Memory B cell (primary cell): Measurements from ENCODE around the gene THRB.

Experiments
- ATAC-seq: fragments of 150-1000 bp; cut with Tn5 transposase; 2 replicates; pipeline ENCODE4 v1.10.0; 2021; ENCODE audit warnings: low read depth, mild to moderate bottlenecking, moderate library complexity
- DNase-seq, 2 donors: peaks; one replicate each; pipeline ENCODE4 v3.0.0; 2022; ENCODE audit warnings: low spot score in 2 of 2
- H3K27ac Mint-ChIP-seq: one replicate; pipeline ENCODE4 v1.8.0; 2022; ENCODE audit warnings: mild to moderate bottlenecking, moderate library complexity, mixed read lengths
- H3K27me3 Mint-ChIP-seq: one replicate; pipeline ENCODE4 v1.8.0; 2022; ENCODE audit warnings: mixed read lengths
- H3K36me3 Mint-ChIP-seq: one replicate; pipeline ENCODE4 v1.8.0; 2022; ENCODE audit warnings: mild to moderate bottlenecking, mixed read lengths
- H3K4me1 Mint-ChIP-seq: one replicate; pipeline ENCODE4 v1.8.0; 2022; ENCODE audit warnings: mixed read lengths
- H3K4me3 Mint-ChIP-seq: one replicate; pipeline ENCODE4 v1.8.0; 2022; ENCODE audit warnings: mild to moderate bottlenecking, moderate library complexity, mixed read lengths
- H3K9me3 Mint-ChIP-seq: one replicate; pipeline ENCODE4 v1.8.0; 2022; ENCODE audit warnings: mixed read lengths

Gene THRB

GRCh38 chr3:24389108-24390090, 105.3 kb downstream of the THRB start:
- Mint-ChIP-seq H3K27me3 (no peaks in the 10 kb centered on the region), H3K4me3 (no peak overlapping the region), H3K36me3 (no peaks in the 10 kb centered on the region), H3K9me3 (no peaks in the 10 kb centered on the region), H3K4me1 (no peaks in the 10 kb centered on the region), H3K27ac (no peak overlapping the region)
- ATAC-seq (no peak), DNase-seq (no peak)

GRCh38 chr3:24388611-24389010, 106.0 kb downstream of the THRB start:
- ATAC-seq (no peak), DNase-seq (no peak)
- H3K36me3 Mint-ChIP-seq = no peaks in the 10 kb centered on the region
- no peaks in the 10 kb centered on the region for H3K9me3 Mint-ChIP-seq
- no peak overlapping the region for H3K27ac Mint-ChIP-seq
- H3K4me3 Mint-ChIP-seq = no peak overlapping the region
- no peaks in the 10 kb centered on the region for H3K4me1 Mint-ChIP-seq
- H3K27me3 Mint-ChIP-seq = no peaks in the 10 kb centered on the region

- no peaks in the 10 kb centered on the region for H3K27me3 Mint-ChIP-seq
These were observed 106.5 kb downstream of the THRB start for GRCh38 chr3:24388159-24388558.

DNA sequence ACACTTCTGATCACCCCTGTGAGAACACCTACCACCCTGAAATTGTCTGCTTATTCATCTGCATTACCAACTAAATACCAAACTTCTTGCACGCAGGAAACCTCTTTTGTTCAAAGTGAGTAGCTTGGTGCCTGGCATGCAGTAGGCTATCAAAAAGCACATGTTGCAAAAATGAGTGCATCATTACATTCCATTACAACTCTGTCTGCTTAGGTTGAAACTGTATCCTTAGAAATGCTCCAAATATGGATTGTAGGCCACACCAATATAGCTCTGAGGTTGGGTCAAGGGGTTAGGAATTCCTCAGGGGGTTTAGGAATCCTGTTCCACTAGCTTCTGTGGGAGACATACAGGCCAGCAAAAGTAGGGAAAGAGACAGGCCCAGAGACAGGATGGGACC, 107.2 kb downstream of the THRB start:
- Mint-ChIP-seq H3K36me3 (no peaks in the 10 kb centered on the region), H3K27me3 (no peaks in the 10 kb centered on the region), H3K4me1 (no peaks in the 10 kb centered on the region), H3K27ac (no peak overlapping the region), H3K4me3 (no peak overlapping the region), H3K9me3 (no peaks in the 10 kb centered on the region)
- ATAC-seq (no peak), DNase-seq (no peak)

More at GRCh38 chr3:24388159-24388558, 106.5 kb downstream of the THRB start:
- ATAC-seq (no peak), DNase-seq (no peak)
- H3K4me3 Mint-ChIP-seq = no peak overlapping the region
- H3K36me3 Mint-ChIP-seq = no peaks in the 10 kb centered on the region
- no peaks in the 10 kb centered on the region for H3K4me1 Mint-ChIP-seq
- H3K9me3 Mint-ChIP-seq = no peaks in the 10 kb centered on the region
- H3K27ac Mint-ChIP-seq = no peak overlapping the region

GRCh38 chr3:24387000-24387399, 107.7 kb downstream of the THRB start:
- H3K27ac Mint-ChIP-seq = no peak overlapping the region
- no peaks in the 10 kb centered on the region for H3K9me3 Mint-ChIP-seq
- no peaks in the 10 kb centered on the region for H3K36me3 Mint-ChIP-seq
- ATAC-seq = no peak
- H3K4me3 Mint-ChIP-seq = no peak overlapping the region
- DNase-seq = no peak
- no peaks in the 10 kb centered on the region for H3K27me3 Mint-ChIP-seq
- H3K4me1 Mint-ChIP-seq = no peaks in the 10 kb centered on the region

- Mint-ChIP-seq H3K36me3 (no peaks in the 10 kb centered on the region), H3K27ac (no peak overlapping the region), H3K4me1 (no peaks in the 10 kb centered on the region), H3K27me3 (no peaks in the 10 kb centered on the region), H3K9me3 (no peaks in the 10 kb centered on the region), H3K4me3 (no peak overlapping the region)
- no peak for DNase-seq
- ATAC-seq = no peak
These were observed 108.2 kb downstream of the THRB start for GRCh38 chr3:24386458-24386857.

GRCh38 chr3:24385012-24385615, 109.5 kb downstream of the THRB start:
- DNase-seq (no peak), ATAC-seq (no peak)
- no peaks in the 10 kb centered on the region for H3K4me1 Mint-ChIP-seq
- no peaks in the 10 kb centered on the region for H3K9me3 Mint-ChIP-seq
- H3K27me3 Mint-ChIP-seq = peaks cover 1% of the 10 kb centered on the region
- no peak overlapping the region for H3K27ac Mint-ChIP-seq
- H3K4me3 Mint-ChIP-seq = no peak overlapping the region
- no peaks in the 10 kb centered on the region for H3K36me3 Mint-ChIP-seq

DNA sequence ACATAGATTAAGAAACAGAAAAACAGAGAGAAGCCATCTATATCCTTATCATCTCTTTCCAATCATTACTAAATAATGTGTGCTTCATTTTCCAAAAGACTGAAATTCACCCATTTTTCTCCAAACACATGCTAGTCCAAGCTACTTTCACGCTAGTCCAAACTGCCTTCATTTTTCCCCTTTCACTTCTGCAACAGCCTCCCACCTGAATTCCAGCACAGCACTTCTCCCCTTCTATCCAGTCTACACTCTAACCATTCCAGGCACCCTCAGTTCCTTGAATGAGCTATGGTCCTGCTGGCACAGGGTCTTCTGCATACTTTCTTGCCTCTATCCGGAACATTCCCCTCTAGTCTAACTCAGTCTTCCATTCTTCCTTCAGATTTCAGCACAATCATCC, 112.0 kb downstream of the THRB start:
- no peaks in the 10 kb centered on the region for H3K9me3 Mint-ChIP-seq
- ATAC-seq = no peak

GRCh38 chr3:24379936-24380335, 114.7 kb downstream of the THRB start:
- DNase-seq (no peak), ATAC-seq (no peak)
- peaks cover 5% of the 10 kb centered on the region for H3K27me3 Mint-ChIP-seq
- no peak overlapping the region for H3K4me3 Mint-ChIP-seq
- H3K4me1 Mint-ChIP-seq = no peaks in the 10 kb centered on the region
- no peaks in the 10 kb centered on the region for H3K9me3 Mint-ChIP-seq
- H3K36me3 Mint-ChIP-seq = no peaks in the 10 kb centered on the region
- H3K27ac Mint-ChIP-seq = no peak overlapping the region

More for the DNA sequence above, 112.0 kb downstream of the THRB start:
- H3K27me3 Mint-ChIP-seq = peaks cover 1% of the 10 kb centered on the region
- no peak overlapping the region for H3K27ac Mint-ChIP-seq
- DNase-seq = no peak
- H3K36me3 Mint-ChIP-seq = no peaks in the 10 kb centered on the region
- no peak overlapping the region for H3K4me3 Mint-ChIP-seq
- H3K4me1 Mint-ChIP-seq = no peaks in the 10 kb centered on the region

- peaks cover 5% of the 10 kb centered on the region for H3K27me3 Mint-ChIP-seq
- no peak overlapping the region for H3K27ac Mint-ChIP-seq
- ATAC-seq (no peak), DNase-seq (no peak)
- no peak overlapping the region for H3K4me3 Mint-ChIP-seq
- no peaks in the 10 kb centered on the region for H3K36me3 Mint-ChIP-seq
- no peaks in the 10 kb centered on the region for H3K9me3 Mint-ChIP-seq
- H3K4me1 Mint-ChIP-seq = no peaks in the 10 kb centered on the region
These were observed 116.3 kb downstream of the THRB start for GRCh38 chr3:24378313-24378712.

DNA sequence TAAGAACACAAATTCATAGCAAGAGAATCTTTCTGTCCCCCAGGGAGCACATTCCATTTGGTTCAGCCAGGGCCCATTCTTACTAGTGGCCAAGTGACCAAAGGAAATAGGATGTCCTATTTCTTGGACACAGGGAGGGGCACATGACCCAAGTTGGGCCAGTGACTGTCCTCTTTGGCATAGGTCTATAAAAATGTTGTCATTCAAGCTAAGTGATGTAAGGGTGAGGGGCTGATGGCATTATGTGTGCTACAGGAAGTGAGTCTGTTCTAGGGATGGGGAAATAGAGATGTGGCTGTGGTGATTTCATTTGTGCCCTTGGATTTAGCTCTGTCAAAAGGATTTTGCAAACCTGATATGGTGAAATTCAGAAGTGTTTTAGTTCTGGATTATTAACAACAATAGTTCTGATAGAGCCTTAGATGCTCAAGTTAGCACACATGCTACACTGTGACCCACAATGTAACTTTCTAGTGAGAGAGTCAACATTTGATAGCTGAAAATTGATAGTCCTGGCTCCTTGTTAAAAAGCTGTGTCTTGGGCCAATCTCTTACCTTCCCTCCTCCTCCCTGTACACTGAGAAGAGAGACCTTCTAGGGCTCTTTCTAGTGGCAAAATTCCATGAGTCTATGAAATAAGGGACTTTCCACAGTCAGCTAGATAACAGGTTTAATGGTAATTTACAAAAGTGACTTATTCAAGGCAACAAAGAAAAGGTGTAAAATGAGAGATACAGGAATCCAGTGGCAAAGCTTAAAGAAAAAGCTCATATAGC, 117.2 kb downstream of the THRB start:
- Mint-ChIP-seq H3K27me3 (peaks cover 5% of the 10 kb centered on the region), H3K4me1 (no peaks in the 10 kb centered on the region), H3K36me3 (no peaks in the 10 kb centered on the region), H3K4me3 (no peak overlapping the region), H3K9me3 (no peaks in the 10 kb centered on the region), H3K27ac (no peak overlapping the region)
- ATAC-seq = no peak
- no peak for DNase-seq

- no peak for DNase-seq
- H3K4me1 Mint-ChIP-seq = no peaks in the 10 kb centered on the region
- H3K27ac Mint-ChIP-seq = no peak overlapping the region
- no peak for ATAC-seq
- no peak overlapping the region for H3K4me3 Mint-ChIP-seq
- H3K36me3 Mint-ChIP-seq = no peaks in the 10 kb centered on the region
- H3K9me3 Mint-ChIP-seq = no peaks in the 10 kb centered on the region
- H3K27me3 Mint-ChIP-seq = peaks cover 5% of the 10 kb centered on the region
These were observed 118.7 kb downstream of the THRB start for GRCh38 chr3:24375947-24376384.

GRCh38 chr3:24374801-24375200, 119.8 kb downstream of the THRB start:
- Mint-ChIP-seq H3K36me3 (no peaks in the 10 kb centered on the region), H3K27me3 (peaks cover 3% of the 10 kb centered on the region), H3K4me1 (no peaks in the 10 kb centered on the region), H3K27ac (no peak overlapping the region), H3K9me3 (no peaks in the 10 kb centered on the region), H3K4me3 (no peak overlapping the region)
- DNase-seq (no peak), ATAC-seq (no peak)
